GM10266 (cell line): Measurements from ENCODE around the gene GPR142.

Experiments used
- DNase-seq: peaks from one replicate; pipeline ENCODE4 v3.0.0; 2012; ENCODE audit errors: extremely low spot score
- CTCF ChIP-seq: IDR thresholded peaks from 2 replicates; pipeline ENCODE4 v1.5.1; 2012; ENCODE audit warnings: mild to moderate bottlenecking, low read depth; ENCODE audit not compliant: control insufficient read depth, insufficient read depth; ENCODE audit errors: missing control alignments

The GPR142 gene

GRCh38 chr17:74337834-74338500, 29.3 kb upstream of the GPR142 start:
- no peak for TF ChIP-seq CTCF
- DNase-seq: no peak

- DNase-seq: no peak
Measured at GRCh38 chr17:74339537-74340195, 27.6 kb upstream of the GPR142 start.

GRCh38 chr17:74340470-74341023, 26.8 kb upstream of the GPR142 start:
- TF ChIP-seq CTCF: no peak
- no peak for DNase-seq

More at GRCh38 chr17:74339537-74340195, 27.6 kb upstream of the GPR142 start:
- TF ChIP-seq CTCF: no peak

- DNase-seq: no peak
Measured at GRCh38 chr17:74342224-74342623, 25.1 kb upstream of the GPR142 start.

GRCh38 chr17:74343121-74343520, 24.2 kb upstream of the GPR142 start:
- TF ChIP-seq CTCF: no peak

More at GRCh38 chr17:74342224-74342623, 25.1 kb upstream of the GPR142 start:
- no peak for TF ChIP-seq CTCF

GRCh38 chr17:74343526-74344284, 23.6 kb upstream of the GPR142 start:
- TF ChIP-seq CTCF: no peak
- DNase-seq: no peak

More at GRCh38 chr17:74343121-74343520, 24.2 kb upstream of the GPR142 start:
- no peak for DNase-seq

GRCh38 chr17:74344658-74345057, 22.6 kb upstream of the GPR142 start:
- TF ChIP-seq CTCF: no peak

More at GRCh38 chr17:74344658-74345057, 22.6 kb upstream of the GPR142 start:
- no peak for DNase-seq
